H1 (cell line): ENCODE results near the gene PRKCZ. TPM values are rescaled to one million over a fixed set of nuclear protein-coding genes. Genes with fewer than 3 reads are reported as not detected.

Experiments used
- CTCF ChIA-PET: fragments of 300-600 bp; sonication (Branson Sonifier 250); formaldehyde crosslinking; loops from one replicate; lab custom pipeline; 2021; ENCODE audit not compliant: partially characterized antibody; lab: Charles Lee
- POLR2A ChIA-PET: fragments of 300-600 bp; sonication (Branson Sonifier 250); formaldehyde crosslinking; loops from one replicate; lab custom pipeline; 2021; ENCODE audit warnings: inconsistent platforms; ENCODE audit not compliant: partially characterized antibody; lab: Charles Lee
- DNase-seq, 2 experiments: peaks; one replicate each; pipeline versions ENCODE4 v3.0.0 to v3.0.0-alpha.2; 2010 to 2022; ENCODE audit warnings: low spot score in 2 of 2, low read depth in 1 of 2, mixed read lengths in 1 of 2
- FAIRE-seq: peaks from 2 replicates; lab custom pipeline; 2011; peaks lifted over from hg19 to GRCh38; lab: Jason Lieb, UNC
- H2AFZ ChIP-seq: 2 replicates; pipeline ENCODE4 v1.8.1; 2012; ENCODE audit warnings: low read length, inconsistent platforms
- H2AK5ac ChIP-seq: 2 replicates; pipeline ENCODE4 v1.6.1; 2013; ENCODE audit warnings: low read depth, low read length
- H2BK120ac ChIP-seq: replicated peaks from 2 replicates; pipeline ENCODE3; 2013; ENCODE audit warnings: low read depth, low read length, inconsistent platforms
- H2BK12ac ChIP-seq: 2 replicates; pipeline ENCODE4 v1.6.1; 2013; ENCODE audit warnings: low read depth, low read length
- H2BK15ac ChIP-seq: 2 replicates; pipeline ENCODE4 v1.6.1; 2013; ENCODE audit warnings: low read length
- H2BK20ac ChIP-seq: 2 replicates; pipeline ENCODE4 v1.6.1; 2013; ENCODE audit warnings: low read length
- H2BK5ac ChIP-seq: 2 replicates; pipeline ENCODE4 v1.6.1; 2013; ENCODE audit warnings: low read depth, low read length
- H3K14ac ChIP-seq: 2 replicates; pipeline ENCODE4 v1.6.1; 2013; ENCODE audit warnings: inconsistent platforms; ENCODE audit not compliant: insufficient read length
- H3K18ac ChIP-seq: 2 replicates; pipeline ENCODE4 v1.6.1; 2013; ENCODE audit warnings: low read length; ENCODE audit errors: extremely low read depth
- H3K23ac ChIP-seq: 2 replicates; pipeline ENCODE4 v1.6.1; 2013; ENCODE audit warnings: inconsistent platforms; ENCODE audit not compliant: insufficient read length
- H3K23me2 ChIP-seq: 2 replicates; pipeline ENCODE4 v1.6.1; 2013; ENCODE audit warnings: low read depth, low read length
- H3K27ac ChIP-seq: 2 replicates; pipeline ENCODE4 v1.6.1; 2011; ENCODE audit warnings: low read depth, low read length, inconsistent platforms
- H3K27me3 ChIP-seq, 4 experiments: replicated peaks in 1 of 4; 1 replicate in 1 of 4; 2 replicates in 3 of 4; pipeline versions ENCODE4 v1.6.1 to v1.8.1; 2011 to 2013; ENCODE audit warnings: low read length in 3 of 4, mild to moderate bottlenecking in 3 of 4, inconsistent platforms in 2 of 4, mixed read lengths in 2 of 4, moderate library complexity in 1 of 4; ENCODE audit not compliant: control insufficient read depth in 3 of 4, insufficient read depth in 3 of 4; ENCODE audit errors: extremely low read depth in 1 of 4
- H3K36me3 ChIP-seq, 4 experiments: 2 replicates each; pipeline versions ENCODE4 v1.6.1 to v1.8.1; 2011 to 2013; ENCODE audit warnings: mild to moderate bottlenecking in 4 of 4, low read length in 3 of 4, moderate library complexity in 2 of 4, control low read depth in 1 of 4, inconsistent platforms in 1 of 4; ENCODE audit not compliant: insufficient read depth in 4 of 4, control insufficient read depth in 2 of 4
- H3K4ac ChIP-seq: replicated peaks from 2 replicates; pipeline ENCODE3; 2013; ENCODE audit warnings: low read length, low read depth, mixed read lengths, inconsistent platforms; ENCODE audit not compliant: insufficient read length
- H3K4me1 ChIP-seq, 4 experiments: replicated peaks in 1 of 4; 1 replicate in 1 of 4; 2 replicates in 3 of 4; pipeline versions ENCODE4 v1.6.1 to v1.8.1; 2011 to 2013; ENCODE audit warnings: low read length in 3 of 4, inconsistent platforms in 2 of 4, mixed read lengths in 1 of 4; ENCODE audit not compliant: insufficient read depth in 4 of 4, control insufficient read depth in 3 of 4
- H3K4me2 ChIP-seq, 2 experiments: 2 replicates each; pipeline versions ENCODE4 v1.6.1 to v1.8.1; 2011 to 2013; ENCODE audit warnings: low read depth in 2 of 2, low read length in 2 of 2, control low read depth in 1 of 2, inconsistent platforms in 1 of 2, mild to moderate bottlenecking in 1 of 2; ENCODE audit not compliant: insufficient read depth in 1 of 2
- H3K4me3 ChIP-seq, 4 experiments: fragments of 200-600, 300-600 bp in 1 of 4; sonication (generic), shearing (Covaris generic), sonication (Bioruptor Twin) in 1 of 4; 2 replicates each; pipeline versions ENCODE4 v1.5.1 to v1.8.1; 2011 to 2016; ENCODE audit warnings: low read length in 4 of 4, low read depth in 3 of 4, control low read depth in 2 of 4, inconsistent platforms in 2 of 4, mild to moderate bottlenecking in 2 of 4, mixed read lengths in 1 of 4, moderate library complexity in 1 of 4; ENCODE audit not compliant: insufficient read depth in 2 of 4; ENCODE audit errors: extremely low read depth in 1 of 4
- H3K56ac ChIP-seq: replicated peaks from 2 replicates; pipeline ENCODE3; 2013; ENCODE audit warnings: low read depth, mild to moderate bottlenecking, mixed read lengths, low read length, inconsistent platforms; ENCODE audit not compliant: insufficient read length
- H3K79me1 ChIP-seq: 2 replicates; pipeline ENCODE4 v1.6.1; 2013; ENCODE audit warnings: low read depth, low read length, control low read depth
- H3K79me2 ChIP-seq, 2 experiments: 2 replicates each; pipeline versions ENCODE4 v1.6.1 to v1.8.1; 2012 to 2013; ENCODE audit warnings: low read length in 2 of 2, mild to moderate bottlenecking in 2 of 2, inconsistent platforms in 1 of 2; ENCODE audit not compliant: insufficient read depth in 2 of 2, control insufficient read depth in 1 of 2
- H3K9ac ChIP-seq, 4 experiments: replicated peaks in 1 of 4; 1 replicate in 1 of 4; 2 replicates in 3 of 4; pipeline versions ENCODE4 v1.6.1 to v1.8.1; 2011 to 2013; ENCODE audit warnings: low read depth in 3 of 4, low read length in 3 of 4, control low read depth in 2 of 4, mild to moderate bottlenecking in 2 of 4, moderate library complexity in 2 of 4, inconsistent platforms in 1 of 4; ENCODE audit errors: extremely low read depth in 1 of 4
- H3K9me3 ChIP-seq, 2 experiments: 2 replicates each; pipeline versions ENCODE4 v1.6.1 to v1.8.1; 2012 to 2013; ENCODE audit warnings: mild to moderate bottlenecking in 2 of 2, moderate library complexity in 2 of 2, control low read depth in 1 of 2, inconsistent platforms in 1 of 2, low read depth in 1 of 2, low read length in 1 of 2, mixed read lengths in 1 of 2; ENCODE audit not compliant: insufficient read depth in 2 of 2
- H4K20me1 ChIP-seq, 2 experiments: replicated peaks in 1 of 2; 2 replicates each; pipeline versions ENCODE3 to v1.8.1; 2011 to 2013; ENCODE audit warnings: inconsistent platforms in 2 of 2, low read length in 2 of 2, mild to moderate bottlenecking in 1 of 2; ENCODE audit not compliant: insufficient read depth in 2 of 2, control insufficient read depth in 1 of 2
- H4K5ac ChIP-seq: 2 replicates; pipeline ENCODE4 v1.6.1; 2013; ENCODE audit warnings: low read length, low read depth, mixed read lengths, inconsistent platforms; ENCODE audit not compliant: insufficient read length
- H4K8ac ChIP-seq: 2 replicates; pipeline ENCODE4 v1.8.0; 2013; ENCODE audit warnings: mild to moderate bottlenecking, moderate library complexity, low read length, inconsistent platforms; ENCODE audit not compliant: insufficient read depth; ENCODE audit errors: extremely low read depth
- H4K91ac ChIP-seq: replicated peaks from 2 replicates; pipeline ENCODE3; 2013; ENCODE audit warnings: low read length, mixed read lengths, inconsistent platforms; ENCODE audit not compliant: insufficient read length
- SIN3A ChIP-seq, 2 experiments: IDR thresholded peaks in 1 of 2; conservative IDR thresholded peaks in 1 of 2; 2 replicates each; pipeline ENCODE4 v1.6.1; 2011 to 2012; ENCODE audit warnings: low read length in 2 of 2, improper control_type of control experiment in 1 of 2, low read depth in 1 of 2, mild to moderate bottlenecking in 1 of 2
- WGBS, 2 experiments: shearing (Covaris generic) in 1 of 2; methylation state at CpG; one replicate each; pipeline versions ENCODE4 v1.1.6 to v1.1.7; 2013 to 2015; ENCODE audit warnings: low lambda C conversion rate in 2 of 2, mixed read lengths in 2 of 2, inconsistent platforms in 1 of 2, low coverage in 1 of 2, missing lambda C conversion rate in 1 of 2; ENCODE audit not compliant: insufficient replicate concordance in 2 of 2, insufficient coverage in 1 of 2, insufficient read length in 1 of 2; ENCODE audit errors: extremely low coverage in 1 of 2, missing lambda C conversion rate in 1 of 2; 5-methylcytosine and 5-hydroxymethylcytosine counted together
- polyA plus RNA-seq, 7 experiments: library from polyadenylated mRNA; depleted of rRNA in 3 of 7; stranded (reverse) in 5 of 7; unstranded in 2 of 7; fragments of >200 nt in 5 of 7; fragments of 200-250 nt in 2 of 7; gene quantifications; 1 replicate in 5 of 7; 2 replicates in 1 of 7; 4 replicates in 1 of 7; pipeline versions ENCODE4 v1.2.1 to v1.2.3, GENCODE V29; 2011 to 2013; ENCODE audit warnings: missing spikeins in 2 of 7, mixed read lengths in 2 of 7
- total RNA-seq: library from RNA; stranded (reverse); fragmentation: NEBNext Ultra II Directional; extraction: Animal tissue kit (Norgen Biotek cat#: 25700); gene quantifications from 2 replicates; pipeline ENCODE4 v1.2.1, GENCODE V29; 2021

The PRKCZ gene
- total and polyA plus RNA-seq, 2 of the 8 experiments (the other 6 are each of a cell fraction or from before 2014, with no cell fraction given), result 37.4 to 45.1 TPM

GRCh38 chr1:2174348-2175054, 124.3 kb downstream of the PRKCZ start:
- Histone ChIP-seq H3K18ac (no peak overlapping the region), H4K20me1 (peaks cover 0 to 5% of the 10 kb centered on the region in 2 experiments), H3K4me1 (no peaks in the 10 kb centered on the region; a peak in 2 of 7 replicates), H3K79me2 (no peaks in the 10 kb centered on the region), H2AFZ (no peak overlapping the region), H3K4me2 (no peak overlapping the region), H4K8ac (peak overlapping the region; percentile 84; the same call in 1 of the 2 replicates), H4K5ac (no peak overlapping the region), H3K4ac (no peak overlapping the region), H3K9ac (no peak overlapping the region), H3K9me3 (no peaks in the 10 kb centered on the region), H3K23me2 (no peaks in the 10 kb centered on the region; the same call in 1 of the 2 replicates), H2AK5ac (no peak overlapping the region), H3K79me1 (no peaks in the 10 kb centered on the region), H3K23ac (no peak overlapping the region), H4K91ac (no peak overlapping the region), H2BK15ac (no peak overlapping the region), H2BK120ac (no peak overlapping the region), H3K4me3 (no peak overlapping the region), H2BK5ac (no peak overlapping the region), H3K27ac (no peak overlapping the region), H3K27me3 (no peaks in the 10 kb centered on the region), H2BK12ac (no peak overlapping the region), H3K36me3 (peaks cover 0 to 6% (median 4%) of the 10 kb centered on the region in 4 experiments; a peak in 4 of 8 replicates), H2BK20ac (no peak overlapping the region), H3K14ac (no peak overlapping the region), H3K56ac (no peak overlapping the region)
- peak; percentile 70 to 86 for DNase-seq
- WGBS, 2 experiments, result 62% methylated on average over 31 of the region's 31 CpGs; no CpG with 5 or more reads in 1 of the 2 experiments
- ChIA-PET POLR2A (interaction anchor here (0.7 to 1.3 kb wide), 4 partner anchors 9 to 47 kb away, joined by 3 to 7 read pairs (median 4); no protein-coding TSS in a partner anchor), CTCF (interaction anchor here (0.6 to 6.0 kb wide), 47 partner anchors 8 to 1557 kb away, joined by 3 to 47 read pairs (median 4); partner anchors contain the start of genes FAAP20, MORN1 and RER1)
- FAIRE-seq, result no peak
- TF ChIP-seq SIN3A (conservative IDR thresholded peaks at IDR 0.05 in 1 of 2, IDR thresholded peaks at IDR 0.05 in 1 of 2; ENCODE audit: low read depth in 1 of 2, low read length in 2 of 2), result peak in 1 of 2 experiments; percentile 63; a peak in 1 of 4 replicates
